GM19193 (cell line): ENCODE data around the gene VAV2.

ENCODE experiments used
- POLR2A ChIP-seq: IDR thresholded peaks from 4 replicates; pipeline ENCODE4 v1.6.1; 2011; ENCODE audit not compliant: insufficient read depth, insufficient read length; ENCODE audit errors: extremely low read depth

Gene VAV2

DNA sequence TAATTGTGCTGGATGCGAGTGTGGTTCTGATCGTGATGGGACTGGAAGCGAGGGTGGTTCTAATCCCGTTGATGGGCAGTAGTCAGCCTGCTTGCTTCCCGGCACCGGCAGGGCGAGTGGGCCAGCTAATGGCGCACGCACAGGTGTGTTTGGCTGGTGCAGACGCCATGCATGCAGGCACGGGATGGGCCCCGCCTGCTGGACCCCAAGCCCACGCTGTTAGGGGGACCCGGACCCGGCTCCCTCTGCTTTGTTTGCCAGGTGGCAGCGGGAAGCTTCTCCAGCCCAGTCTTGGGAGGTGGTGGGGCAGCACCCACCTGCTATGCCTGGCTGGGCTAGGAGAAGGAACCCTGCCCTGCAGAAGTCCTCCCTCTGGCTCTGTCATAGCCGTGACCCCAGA lies 70.3 kb downstream of the VAV2 start:
- no peak for TF ChIP-seq POLR2A

DNA sequence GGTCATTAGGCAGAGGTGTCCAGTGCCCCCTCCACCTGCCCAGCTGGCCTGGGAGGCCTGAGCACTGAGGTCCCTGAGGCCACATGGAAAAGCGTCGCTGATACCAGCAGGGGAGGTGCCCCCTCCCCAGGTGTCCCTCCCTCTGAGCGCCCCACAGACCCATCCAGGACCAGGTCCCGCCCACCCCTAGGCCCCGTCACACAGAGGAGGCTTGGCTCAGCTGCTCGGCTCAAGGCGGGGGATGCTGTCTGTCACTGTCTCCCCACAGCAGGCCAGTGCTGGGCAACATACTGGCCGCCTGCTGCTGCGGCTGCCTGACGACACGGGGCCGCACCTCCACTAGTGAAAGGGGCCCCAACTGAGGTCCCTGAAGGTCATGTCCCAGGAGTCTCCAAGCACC lies 71.7 kb downstream of the VAV2 start:
- no peak for TF ChIP-seq POLR2A

DNA sequence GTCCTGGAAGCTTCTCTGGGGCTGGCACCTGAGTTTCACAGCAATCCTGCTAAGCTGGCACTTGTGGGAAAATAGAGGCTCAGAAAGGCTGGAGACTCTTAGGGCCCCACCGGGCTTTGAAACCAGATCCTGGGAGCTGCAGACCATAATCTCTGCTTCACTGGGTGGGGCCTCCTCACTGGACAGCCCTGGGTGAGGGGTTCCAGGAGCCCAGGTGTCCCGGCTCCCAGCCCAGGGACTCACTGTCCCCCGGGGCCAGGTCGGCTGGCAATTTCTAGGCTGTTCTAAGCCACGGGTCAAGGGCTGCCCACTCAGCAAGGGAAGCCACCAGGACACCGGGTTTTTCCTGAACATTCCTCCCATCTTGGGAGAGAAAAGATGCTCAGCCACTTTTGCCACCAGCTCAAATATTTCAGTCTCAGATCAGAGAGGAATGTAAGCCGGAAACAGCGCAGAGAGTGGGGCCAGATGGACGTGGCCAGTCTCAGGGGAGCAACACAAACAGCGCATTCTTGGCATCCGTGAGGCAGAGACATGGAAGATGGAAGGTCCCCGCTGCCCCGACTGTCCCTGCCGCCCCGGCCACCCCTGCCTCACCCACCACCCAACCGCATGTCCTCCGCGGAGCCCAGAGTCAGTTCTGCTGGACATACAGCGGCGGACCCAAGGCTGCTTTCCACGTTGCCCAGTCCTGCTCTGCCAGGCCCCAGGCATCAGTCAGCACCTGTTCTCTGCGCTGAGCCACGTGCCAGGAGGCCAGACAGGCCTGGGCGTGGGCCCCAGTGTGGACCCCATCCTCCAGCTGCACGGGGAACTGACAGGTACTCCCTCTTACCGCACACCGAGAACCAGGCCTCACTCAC lies 72.6 kb downstream of the VAV2 start:
- no peak for TF ChIP-seq POLR2A

DNA sequence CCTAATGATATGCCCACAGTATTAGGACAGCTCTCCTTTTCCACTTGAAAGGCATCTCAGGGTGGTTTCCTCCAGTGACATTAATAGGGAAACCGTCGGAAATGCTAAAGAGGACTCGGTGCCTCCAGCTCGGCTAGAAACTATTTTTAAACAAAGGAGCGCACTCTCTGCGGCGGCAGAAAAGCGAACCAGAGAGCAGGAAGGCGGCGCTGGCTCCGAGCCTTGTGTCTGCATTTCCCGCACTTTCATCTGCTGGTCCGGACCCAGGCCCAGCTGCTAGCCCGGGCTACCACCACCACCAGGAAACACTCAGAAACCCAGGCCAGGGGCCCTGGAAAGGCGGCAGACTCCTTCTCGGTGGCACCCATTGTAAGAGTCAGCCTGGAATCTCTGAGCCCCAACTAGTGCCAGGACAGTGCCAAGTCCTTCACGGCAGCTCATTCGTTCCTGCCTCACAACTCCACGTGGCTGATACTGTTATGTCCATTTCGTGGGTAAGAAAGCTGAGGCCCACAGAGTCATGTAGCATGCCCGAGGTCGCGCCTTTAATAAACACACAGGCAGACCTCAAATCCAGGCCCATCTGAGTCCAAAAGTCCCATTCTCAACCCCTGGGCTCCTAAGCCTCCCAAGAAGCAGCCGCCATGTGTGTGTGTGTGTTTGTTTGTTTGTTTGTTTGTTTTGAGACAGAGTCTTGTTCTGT lies 73.9 kb downstream of the VAV2 start:
- TF ChIP-seq POLR2A, result no peak

DNA sequence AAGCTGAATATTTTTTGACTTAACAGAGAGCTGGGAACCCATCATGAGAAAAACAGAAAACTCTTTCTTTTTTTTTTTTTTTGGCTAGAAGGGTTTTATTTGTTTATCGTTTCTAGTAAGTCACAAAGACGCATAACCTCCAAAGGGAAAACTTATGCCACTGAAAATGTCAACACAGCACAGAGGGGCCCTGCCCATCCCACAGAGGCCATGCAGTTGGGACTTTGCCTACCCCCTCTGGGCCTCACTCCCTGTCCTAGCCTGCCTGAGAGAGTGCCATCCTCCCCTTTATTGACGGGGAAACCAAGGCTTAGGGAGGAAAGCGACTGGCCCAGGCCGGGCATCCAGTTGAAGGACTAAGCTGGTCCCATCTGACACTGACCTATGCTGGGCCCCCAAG lies 74.7 kb downstream of the VAV2 start:
- TF ChIP-seq POLR2A, result no peak

DNA sequence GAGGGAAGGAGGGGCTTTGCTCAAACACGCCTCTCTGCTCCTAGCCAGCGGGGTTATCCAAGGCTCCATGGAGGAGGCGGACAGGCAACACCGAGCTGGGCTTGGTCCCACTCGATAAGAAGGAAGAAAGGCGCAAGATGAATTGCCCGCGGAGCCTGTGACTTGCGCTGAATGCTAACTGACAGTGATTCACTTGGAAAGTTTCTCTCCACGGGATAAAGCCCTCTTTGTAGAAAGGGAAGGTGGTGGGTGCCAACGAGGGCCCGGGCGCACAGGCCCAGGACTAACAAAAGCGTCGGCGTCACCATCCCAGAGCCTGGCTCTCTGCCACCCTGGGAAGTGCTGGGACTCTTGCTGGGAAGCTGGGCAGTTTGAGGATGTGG lies 76.0 kb downstream of the VAV2 start:
- TF ChIP-seq POLR2A, result no peak

DNA sequence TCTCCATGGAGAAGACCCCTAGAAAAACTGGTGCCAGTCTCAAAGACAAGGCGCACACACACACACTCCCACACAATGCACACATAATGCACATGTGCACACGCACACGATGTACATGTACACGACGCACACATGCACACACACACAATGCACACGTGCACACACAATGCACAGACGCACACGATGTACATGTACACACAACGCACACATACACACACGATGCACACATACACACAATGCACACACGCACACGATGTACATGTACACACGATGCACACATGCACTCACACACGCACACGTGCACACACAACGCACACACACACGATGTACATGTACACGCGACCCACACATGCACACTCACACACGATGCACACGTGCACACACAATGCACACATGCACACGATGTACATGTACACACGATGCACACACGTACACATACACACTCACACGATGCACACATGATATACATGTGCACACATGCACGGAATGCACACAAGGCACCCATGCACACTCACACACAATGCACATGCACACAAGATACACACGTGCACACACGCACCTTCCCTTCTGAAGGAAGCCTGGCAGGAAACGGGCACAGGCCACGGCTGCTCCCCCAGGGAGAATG lies 76.5 kb downstream of the VAV2 start:
- no peak for TF ChIP-seq POLR2A

DNA sequence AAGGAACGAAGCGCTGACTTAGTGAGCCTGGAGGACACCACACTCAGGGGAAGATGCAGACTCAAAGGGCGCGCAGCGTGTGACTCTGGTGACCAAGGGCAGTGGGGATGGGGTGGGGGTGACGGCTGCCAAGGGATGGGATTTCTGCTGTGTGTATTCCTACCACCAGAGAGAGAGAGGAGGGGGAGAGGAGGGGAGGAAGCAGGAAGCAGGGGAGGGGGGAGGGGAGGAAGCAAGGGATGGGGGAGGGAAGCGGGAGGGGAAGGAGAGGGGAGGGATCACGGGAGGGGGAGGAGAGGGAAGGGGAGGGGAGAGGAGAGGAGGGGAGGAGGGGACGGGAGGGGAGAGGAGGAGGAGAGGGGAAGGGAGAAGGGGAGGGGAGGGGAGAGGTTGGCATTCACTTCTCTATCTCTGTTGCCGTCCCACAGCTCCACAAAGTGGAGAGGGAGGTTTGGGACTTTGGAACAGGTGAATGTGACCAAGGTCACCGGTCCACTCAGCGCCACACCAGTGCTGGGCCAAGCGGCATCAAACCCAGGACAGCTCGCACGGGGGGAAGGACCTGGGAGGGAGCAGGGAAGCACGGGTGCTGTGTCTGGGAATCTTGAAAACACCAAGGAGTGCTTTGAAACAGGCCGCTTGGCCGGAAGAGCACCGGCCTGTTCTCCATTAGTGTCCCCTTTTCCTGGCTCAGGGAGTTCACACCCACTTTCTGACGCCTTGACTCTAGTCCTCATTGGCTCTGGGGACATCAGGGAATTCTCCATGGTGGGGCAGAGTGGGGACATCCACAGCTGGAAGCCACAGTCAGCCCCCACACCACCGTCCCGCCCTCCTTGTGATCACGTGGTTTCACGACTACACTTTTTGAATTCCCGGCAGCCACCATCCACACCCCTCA lies 77.4 kb downstream of the VAV2 start:
- no peak for TF ChIP-seq POLR2A

DNA sequence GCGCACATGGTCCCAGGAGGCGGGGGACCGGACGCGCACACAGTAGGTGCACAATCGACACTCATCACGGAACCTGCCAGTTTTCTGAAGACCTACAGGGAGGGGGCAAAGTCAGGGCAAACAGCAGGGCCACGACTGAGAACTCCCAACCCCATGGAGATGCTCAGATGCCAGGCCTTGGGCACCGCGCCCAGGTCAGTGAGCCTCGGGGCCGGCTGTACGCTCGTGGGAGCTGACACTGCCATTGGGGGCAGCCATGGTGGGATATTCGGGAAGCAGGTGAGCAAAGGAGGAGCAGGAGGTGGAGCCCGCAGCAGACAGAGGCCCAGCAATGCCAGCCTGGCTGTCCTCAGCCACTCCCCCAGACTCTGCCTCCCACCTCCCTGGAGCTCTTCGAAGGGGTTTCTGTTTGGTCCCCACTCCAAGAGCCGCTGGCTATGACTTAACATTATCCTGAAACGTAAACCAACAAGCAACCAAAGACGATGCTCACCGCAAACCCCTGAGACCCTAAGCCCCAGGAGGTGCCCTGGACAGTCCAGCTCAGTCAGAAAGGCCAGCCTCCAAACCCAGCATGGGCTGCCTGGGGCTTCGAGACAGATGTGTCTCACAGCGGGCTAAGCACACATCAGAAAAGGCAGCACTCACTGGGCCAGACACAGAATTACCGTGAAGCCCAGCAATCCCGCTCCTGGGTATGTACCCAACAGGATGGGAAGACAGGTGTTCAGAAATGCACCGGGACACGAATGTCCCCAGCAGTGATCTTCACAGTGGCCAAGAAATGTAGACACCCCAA lies 78.4 kb downstream of the VAV2 start:
- no peak for TF ChIP-seq POLR2A

DNA sequence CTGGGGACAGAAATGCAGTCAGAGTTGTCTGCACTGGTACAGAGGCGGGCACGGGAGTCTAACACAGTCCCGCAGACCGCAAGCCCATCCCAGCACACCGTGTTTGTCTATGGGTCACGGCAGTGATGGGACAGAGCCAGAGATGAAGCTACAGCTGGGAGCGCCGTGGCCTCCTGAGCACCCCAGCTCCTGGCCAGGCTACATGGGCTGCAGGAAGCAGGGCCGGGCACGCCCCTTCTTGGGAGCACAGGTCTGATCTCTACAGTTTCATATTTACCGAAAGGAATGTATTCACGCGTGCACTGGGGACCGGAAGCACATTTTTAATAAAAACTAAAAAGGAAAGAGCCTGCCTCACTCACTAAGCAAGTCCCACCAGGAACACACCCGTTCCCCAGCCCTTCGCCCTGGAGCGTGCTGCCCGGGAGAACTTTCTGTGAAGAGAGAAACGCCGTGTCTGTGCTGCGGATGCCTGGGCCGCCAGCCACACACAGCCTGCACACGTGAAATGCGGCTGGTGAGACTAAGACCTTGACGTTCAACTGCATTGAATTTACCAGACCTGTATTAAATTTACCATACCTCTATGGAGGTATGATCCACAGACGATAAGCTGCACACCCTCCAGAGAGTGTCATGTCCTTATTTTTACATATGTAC lies 81.1 kb downstream of the VAV2 start:
- no peak for TF ChIP-seq POLR2A

DNA sequence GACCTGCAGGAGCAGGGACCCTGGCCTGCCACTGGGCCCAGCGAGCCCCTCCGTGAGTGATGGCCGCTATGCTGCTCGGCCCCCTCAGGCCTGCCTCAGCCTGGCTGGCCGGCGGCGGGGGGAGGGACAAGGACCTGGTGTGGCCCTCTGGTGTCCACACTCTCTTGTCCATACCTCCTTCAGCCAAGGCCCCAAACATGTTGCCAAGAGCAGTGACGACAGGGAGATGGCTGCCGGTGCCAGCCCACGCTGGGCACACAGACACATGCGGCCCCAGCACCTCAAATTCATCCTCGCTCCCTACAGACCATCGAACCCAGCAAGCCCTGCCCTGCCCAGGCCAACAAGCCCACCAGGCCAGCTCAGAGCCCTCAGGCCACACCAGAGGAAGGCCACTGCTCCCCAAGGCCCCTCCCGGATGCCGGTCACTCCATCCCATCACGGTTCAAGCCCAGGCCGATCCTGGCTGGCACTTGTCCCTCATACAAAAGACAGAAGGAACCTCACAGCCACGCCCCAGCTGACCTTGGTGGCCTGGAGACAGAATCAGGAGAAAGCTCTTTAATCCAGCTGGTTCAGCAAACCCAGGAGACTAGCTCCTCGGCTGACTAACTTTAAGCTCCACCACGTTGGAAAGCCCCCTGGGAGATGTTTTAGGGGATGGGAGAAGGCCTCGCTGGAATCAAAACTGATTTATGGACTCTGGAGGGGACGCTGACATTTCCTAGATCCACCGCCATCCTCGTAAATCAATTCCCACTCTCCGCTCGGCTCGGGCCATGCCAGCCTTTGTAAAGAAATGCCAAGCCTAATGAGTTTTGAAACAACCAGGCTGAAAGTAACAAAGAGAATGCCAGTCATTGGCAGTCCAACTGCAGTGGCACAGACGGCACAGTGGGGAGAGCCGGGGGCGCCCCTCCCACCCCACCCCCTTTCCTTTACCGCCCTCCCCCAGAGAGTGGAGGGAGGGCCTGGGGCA lies 84.9 kb downstream of the VAV2 start:
- TF ChIP-seq POLR2A, result no peak

DNA sequence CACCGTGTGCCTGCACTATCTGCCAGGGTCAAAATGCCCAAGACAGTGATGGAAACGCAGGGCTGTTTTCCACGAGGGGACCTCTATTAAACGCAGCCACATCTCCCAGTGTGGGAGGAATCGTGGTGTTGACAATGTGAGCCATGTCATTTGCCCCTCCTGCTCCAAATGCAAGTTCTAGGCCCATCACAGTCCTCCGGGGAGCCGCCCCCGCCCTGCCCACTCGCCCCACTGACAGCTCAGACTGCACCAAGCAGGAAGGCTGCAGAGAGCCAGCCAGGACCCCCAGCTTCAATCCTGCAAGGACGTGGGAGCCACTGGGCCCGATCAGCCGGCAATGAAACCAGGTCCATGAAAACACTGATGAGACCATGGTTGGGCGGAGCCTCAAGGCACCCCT lies 85.9 kb downstream of the VAV2 start:
- no peak for TF ChIP-seq POLR2A
